VCaP (cell line): Measurements from ENCODE around the gene NOS1AP.
"Not testable (repeated sequence)": the region's sequence is repeated elsewhere in the genome, so short reads cannot be mapped to it uniquely, and the experiment has no call there.

ENCODE experiments used
- H3K27ac ChIP-seq: fragments of 450-650 bp; 2 replicates; pipeline ENCODE4 v1.5.1; 2017
- TF ChIP-seq, protein P1 (sequence below): fragments of 450-650 bp; conservative IDR thresholded peaks from 2 replicates; pipeline ENCODE4 v1.5.1; 2017; ENCODE audit warnings: mild to moderate bottlenecking, moderate library complexity

NOS1AP gene

DNA sequence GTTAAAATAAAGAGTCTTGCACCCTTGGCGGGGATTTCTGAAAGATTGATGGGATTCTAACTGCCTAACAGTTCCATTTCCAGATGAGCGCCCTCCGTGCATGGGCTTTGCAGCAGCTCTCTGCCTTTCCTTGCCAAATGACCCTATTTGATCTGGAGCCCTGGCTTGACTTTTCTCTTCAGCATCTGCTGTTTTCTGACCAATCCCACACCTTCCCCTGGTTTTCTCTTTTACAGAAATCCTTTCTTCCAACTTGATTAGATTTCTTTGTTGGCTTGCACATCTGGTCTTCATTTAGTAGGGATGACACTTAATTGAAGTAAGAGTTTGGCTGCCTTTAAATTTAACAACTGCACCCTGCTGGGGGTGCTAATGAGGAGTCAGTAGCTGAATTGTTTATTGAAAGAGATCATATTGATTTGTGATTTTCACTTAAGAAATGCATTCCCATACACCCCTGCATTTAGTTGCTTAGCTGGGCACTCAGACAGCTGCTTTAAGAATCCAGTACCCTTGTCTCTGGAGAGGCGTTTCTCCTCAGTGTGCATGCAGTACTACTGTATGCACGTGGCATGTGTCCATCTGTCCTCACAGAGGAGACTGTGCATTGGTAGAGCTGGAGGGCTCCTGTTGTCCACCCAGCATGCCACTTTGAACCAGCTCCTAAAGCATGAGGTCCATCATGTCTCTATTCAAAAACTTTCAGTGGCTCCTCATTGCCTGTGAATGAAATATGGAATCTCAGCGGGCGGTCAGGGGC is 99.7 kb downstream of the NOS1AP start:
- peak overlapping the region; percentile 71 for H3K27ac ChIP-seq
- TF ChIP-seq, protein P1, sequence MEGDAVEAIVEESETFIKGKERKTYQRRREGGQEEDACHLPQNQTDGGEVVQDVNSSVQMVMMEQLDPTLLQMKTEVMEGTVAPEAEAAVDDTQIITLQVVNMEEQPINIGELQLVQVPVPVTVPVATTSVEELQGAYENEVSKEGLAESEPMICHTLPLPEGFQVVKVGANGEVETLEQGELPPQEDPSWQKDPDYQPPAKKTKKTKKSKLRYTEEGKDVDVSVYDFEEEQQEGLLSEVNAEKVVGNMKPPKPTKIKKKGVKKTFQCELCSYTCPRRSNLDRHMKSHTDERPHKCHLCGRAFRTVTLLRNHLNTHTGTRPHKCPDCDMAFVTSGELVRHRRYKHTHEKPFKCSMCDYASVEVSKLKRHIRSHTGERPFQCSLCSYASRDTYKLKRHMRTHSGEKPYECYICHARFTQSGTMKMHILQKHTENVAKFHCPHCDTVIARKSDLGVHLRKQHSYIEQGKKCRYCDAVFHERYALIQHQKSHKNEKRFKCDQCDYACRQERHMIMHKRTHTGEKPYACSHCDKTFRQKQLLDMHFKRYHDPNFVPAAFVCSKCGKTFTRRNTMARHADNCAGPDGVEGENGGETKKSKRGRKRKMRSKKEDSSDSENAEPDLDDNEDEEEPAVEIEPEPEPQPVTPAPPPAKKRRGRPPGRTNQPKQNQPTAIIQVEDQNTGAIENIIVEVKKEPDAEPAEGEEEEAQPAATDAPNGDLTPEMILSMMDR: no peak

DNA sequence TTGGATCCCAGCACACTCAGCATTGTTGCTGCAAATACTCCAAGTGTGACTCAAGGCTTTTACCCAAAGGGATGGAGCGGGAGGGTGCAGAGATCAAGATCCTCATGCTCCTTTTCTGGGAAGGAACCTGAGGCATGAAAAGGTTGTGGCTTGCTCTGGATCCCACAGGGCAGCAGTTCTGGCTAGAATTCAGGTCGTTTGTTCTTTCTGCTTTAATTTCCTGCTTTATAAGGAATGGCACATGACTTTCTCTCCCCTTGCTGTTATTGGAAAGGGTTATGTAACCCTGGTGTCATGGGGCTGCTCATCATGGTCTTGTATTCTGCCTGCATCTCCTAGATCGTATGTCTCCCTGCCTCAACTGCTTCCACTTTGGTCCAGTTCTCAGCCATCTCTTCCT is 101.6 kb downstream of the NOS1AP start:
- H3K27ac ChIP-seq: no peak overlapping the region
- TF ChIP-seq, protein P1: no peak

DNA sequence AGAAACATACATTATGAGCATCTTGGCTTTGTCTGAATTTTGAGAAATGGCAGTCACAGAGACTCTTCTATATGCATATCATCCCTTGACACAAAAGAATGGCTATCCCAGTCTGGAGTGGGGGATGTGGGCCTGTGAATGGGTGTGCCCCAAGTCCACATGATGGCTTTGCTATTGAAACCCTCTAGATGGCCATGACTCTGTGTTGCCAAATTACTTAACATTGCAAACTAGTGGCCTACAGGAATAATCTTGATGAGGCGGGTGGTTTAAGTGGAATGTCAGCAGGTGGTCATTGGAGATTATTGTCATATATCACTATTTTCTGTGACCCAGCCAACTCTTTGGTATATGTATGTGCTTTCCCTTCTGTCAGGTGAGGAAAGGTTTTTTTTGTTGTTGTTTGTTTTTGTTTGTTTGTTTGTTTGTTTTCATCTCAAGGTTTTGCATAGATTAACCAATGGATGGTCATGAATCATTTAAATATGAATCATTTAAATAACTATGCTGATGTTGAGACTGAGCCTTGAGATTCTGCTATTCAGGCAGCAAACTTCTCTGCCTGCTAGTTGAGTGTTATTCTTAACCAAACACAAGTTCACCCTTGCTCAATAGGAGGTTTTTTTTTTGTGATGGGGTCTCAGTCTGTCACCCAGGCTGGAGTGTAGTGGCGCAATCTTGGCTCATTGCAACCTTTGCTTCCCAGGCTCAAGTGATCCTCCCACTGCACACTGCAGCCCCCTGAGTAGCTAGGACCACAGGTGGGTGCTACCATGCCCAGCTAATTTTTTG is 103.0 kb downstream of the NOS1AP start:
- H3K27ac ChIP-seq: no peak overlapping the region
- TF ChIP-seq, protein P1: no peak

DNA sequence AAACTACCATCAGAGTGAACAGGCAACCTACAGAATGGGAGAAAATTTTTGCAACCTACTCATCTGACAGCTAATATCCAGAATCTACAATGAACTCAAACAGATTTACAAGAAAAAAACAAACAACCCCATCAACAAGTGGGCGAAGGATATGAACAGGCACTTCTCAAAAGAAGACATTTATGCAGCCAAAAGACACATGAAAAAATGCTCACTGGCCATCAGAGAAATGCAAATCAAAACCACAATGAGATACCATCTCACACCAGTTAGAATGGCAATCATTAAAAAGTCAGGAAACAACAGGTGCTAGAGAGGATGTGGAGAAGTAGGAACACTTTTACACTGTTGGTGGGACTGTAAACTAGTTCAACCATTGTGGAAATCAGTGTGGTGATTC is 104.1 kb downstream of the NOS1AP start:
- not testable (repeated sequence) for H3K27ac ChIP-seq

DNA sequence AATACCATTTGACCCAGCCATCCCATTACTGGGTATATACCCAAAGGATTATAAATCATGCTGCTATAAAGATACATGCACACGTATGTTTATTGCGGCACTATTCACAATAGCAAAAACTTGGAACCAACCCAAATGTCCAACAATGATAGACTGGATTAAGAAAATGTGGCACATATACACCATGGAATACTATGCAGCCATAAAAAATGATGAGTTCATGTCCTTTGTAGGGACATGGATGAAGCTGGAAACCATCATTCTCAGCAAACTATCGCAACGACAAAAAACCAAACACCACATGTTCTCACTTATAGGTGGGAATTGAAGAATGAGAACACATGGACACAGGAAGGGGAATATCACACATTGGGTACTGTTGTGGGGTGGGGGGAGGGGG is 104.5 kb downstream of the NOS1AP start:
- H3K27ac ChIP-seq: not testable (repeated sequence)

DNA sequence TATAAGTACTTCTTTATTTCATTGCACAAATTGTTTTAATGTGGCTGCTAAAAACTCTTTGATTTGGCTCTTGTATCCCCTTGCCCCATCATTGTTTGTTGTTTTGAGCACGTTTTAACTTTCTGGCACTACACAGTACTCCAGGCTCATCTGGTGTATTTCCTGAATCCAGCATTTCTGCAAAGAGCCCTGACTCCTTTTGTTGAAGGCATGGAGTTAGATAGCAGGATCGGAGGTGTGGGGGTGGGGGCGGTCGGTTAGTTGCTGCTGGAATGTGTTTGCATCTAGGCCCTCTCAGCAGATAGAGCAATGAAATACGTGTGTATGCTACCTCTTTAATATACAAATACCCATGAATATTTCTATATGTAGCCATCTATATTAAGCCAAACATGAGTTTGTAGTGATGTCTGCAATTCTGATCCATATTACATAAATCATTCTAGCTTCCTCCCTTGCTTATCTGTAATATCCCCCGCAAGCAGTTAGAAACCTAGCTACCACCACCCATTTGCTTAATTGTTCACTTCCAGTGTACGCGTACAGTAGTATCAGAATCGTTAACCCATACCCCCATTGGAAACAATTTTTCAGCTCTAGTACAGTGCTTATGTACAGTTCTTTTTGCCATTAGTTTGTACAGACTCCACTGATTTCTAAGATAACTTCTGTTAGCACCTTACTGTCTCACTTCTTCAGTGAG is 106.0 kb downstream of the NOS1AP start:
- no peak overlapping the region for H3K27ac ChIP-seq
- TF ChIP-seq, protein P1: no peak

DNA sequence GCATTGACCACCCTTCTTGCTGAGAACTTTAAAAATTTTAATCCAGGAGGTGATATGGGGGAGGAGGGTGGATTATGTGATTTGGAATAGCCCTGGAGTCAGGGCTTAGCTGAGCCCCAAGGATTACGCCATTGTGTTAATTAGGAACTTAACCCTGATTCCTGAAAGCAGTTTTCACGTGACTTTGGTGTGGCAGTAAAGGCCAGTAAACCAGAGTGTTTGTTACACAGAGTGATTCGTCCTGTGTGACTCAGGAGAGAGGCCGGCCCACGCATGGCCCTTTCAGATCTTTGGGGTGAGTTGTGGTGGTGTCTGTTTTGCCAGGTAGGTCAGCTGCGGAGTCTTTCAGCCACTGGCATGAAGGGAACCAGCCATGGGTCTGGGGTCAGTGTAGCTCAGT is 107.6 kb downstream of the NOS1AP start:
- TF ChIP-seq, protein P1: no peak

DNA sequence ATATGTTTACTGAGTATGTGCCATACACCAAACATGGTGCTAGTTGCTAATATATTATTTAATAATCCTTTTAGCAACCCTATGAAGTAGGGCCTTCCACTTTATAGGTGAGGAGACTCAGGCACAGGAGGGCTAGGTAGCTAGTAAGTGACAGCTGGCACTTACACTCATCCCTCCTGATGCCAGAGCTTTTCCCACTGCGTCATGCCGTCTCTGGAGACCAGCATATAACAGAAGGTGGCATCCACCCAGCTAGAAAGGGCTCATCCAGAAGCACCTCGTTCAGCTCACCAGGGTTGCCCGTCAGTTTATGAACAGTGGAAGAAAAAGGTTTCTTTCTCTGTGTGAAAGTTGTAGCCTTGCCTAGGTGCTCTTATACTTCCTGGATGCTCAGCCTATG is 108.9 kb downstream of the NOS1AP start:
- H3K27ac ChIP-seq: peak overlapping the region; percentile 44
- TF ChIP-seq, protein P1: no peak

More for the DNA sequence above, 107.6 kb downstream of the NOS1AP start:
- no peak overlapping the region for H3K27ac ChIP-seq
